ENCODE data around the gene CEP295NL.

GRCh38 chr17:78944026-78944425 is 41.0 kb upstream of the CEP295NL start:
- TF ChIP-seq POLR2AphosphoS5 (IDR thresholded peaks at IDR 0.05; ENCODE audit: borderline replicate concordance, low read depth, low read length) (no peak), EZH2 (IDR thresholded peaks at IDR 0.05) (no peak), FOXP2 (optimal IDR thresholded peaks at IDR 0.05; ENCODE audit: control extremely low read depth, extremely low read length, insufficient read depth) (no peak)

Data from SK-N-MC (cell line).